Keratinocyte (primary cell): ENCODE results near the gene ZNF343. TPM values are rescaled to one million over a fixed set of nuclear protein-coding genes. Genes with fewer than 3 reads are reported as not detected.
"Not testable (repeated sequence)": the region's sequence is repeated elsewhere in the genome, so short reads cannot be mapped to it uniquely, and the experiment has no call there.

Experiments
- DNase-seq: peaks from one replicate; pipeline ENCODE4 v3.0.0-alpha.2; 2011; ENCODE audit warnings: low read depth, missing footprints, low spot score
- FAIRE-seq: peaks from 2 replicates; lab custom pipeline; 2011; peaks lifted over from hg19 to GRCh38; lab: Jason Lieb, UNC
- H2AFZ ChIP-seq: 2 replicates; pipeline ENCODE4 v1.6.0; 2012; ENCODE audit warnings: low read length, control low read depth, inconsistent platforms; ENCODE audit not compliant: control insufficient read depth
- H3K27ac ChIP-seq: 2 replicates; pipeline ENCODE4 v1.5.1; 2011; ENCODE audit warnings: low read length; ENCODE audit not compliant: control insufficient read depth, insufficient read depth
- H3K27me3 ChIP-seq: 3 replicates; pipeline ENCODE4 v1.6.0; 2011; ENCODE audit warnings: low read length; ENCODE audit not compliant: control insufficient read depth, insufficient read depth; ENCODE audit errors: extremely low read depth
- H3K36me3 ChIP-seq, 2 experiments: 2 replicates in 1 of 2; 3 replicates in 1 of 2; pipeline ENCODE4 v1.5.1; 2011; ENCODE audit warnings: low read length in 2 of 2, mild to moderate bottlenecking in 1 of 2; ENCODE audit not compliant: control insufficient read depth in 2 of 2, insufficient read depth in 2 of 2; ENCODE audit errors: extremely low read depth in 1 of 2
- H3K4me1 ChIP-seq: 3 replicates; pipeline ENCODE4 v1.5.1; 2011; ENCODE audit warnings: low read length; ENCODE audit not compliant: control insufficient read depth, insufficient read depth; ENCODE audit errors: extremely low read depth
- H3K4me2 ChIP-seq: 3 replicates; pipeline ENCODE4 v1.6.0; 2011; ENCODE audit warnings: low read depth, low read length; ENCODE audit not compliant: control insufficient read depth, insufficient read depth; ENCODE audit errors: extremely low read depth
- H3K4me3 ChIP-seq, 3 experiments: fragments of 200-600 bp in 1 of 3; sonication (generic) in 1 of 3; 2 replicates in 2 of 3; 3 replicates in 1 of 3; pipeline ENCODE4 v1.5.1; 2011 to 2016; ENCODE audit warnings: low read length in 3 of 3, mild to moderate bottlenecking in 3 of 3, control low read depth in 2 of 3, inconsistent platforms in 1 of 3, low read depth in 1 of 3, mixed read lengths in 1 of 3, mixed run types in 1 of 3, moderate library complexity in 1 of 3; ENCODE audit not compliant: control insufficient read depth in 2 of 3, insufficient read depth in 2 of 3; ENCODE audit errors: extremely low read depth in 1 of 3
- H3K79me2 ChIP-seq: 2 replicates; pipeline ENCODE4 v1.6.0; 2012; ENCODE audit warnings: low read length; ENCODE audit not compliant: control insufficient read depth, insufficient read depth
- H3K9ac ChIP-seq: 3 replicates; pipeline ENCODE4 v1.6.0; 2011; ENCODE audit warnings: low read length; ENCODE audit not compliant: control insufficient read depth, insufficient read depth; ENCODE audit errors: extremely low read depth
- H3K9me1 ChIP-seq: 3 replicates; pipeline ENCODE4 v1.6.0; 2011; ENCODE audit warnings: low read length; ENCODE audit not compliant: control insufficient read depth, insufficient read depth; ENCODE audit errors: extremely low read depth
- H3K9me3 ChIP-seq: 2 replicates; pipeline ENCODE4 v1.5.1; 2012; ENCODE audit warnings: low read depth, low read length; ENCODE audit not compliant: control insufficient read depth
- H4K20me1 ChIP-seq: 3 replicates; pipeline ENCODE4 v1.6.0; 2011; ENCODE audit warnings: low read length; ENCODE audit not compliant: control insufficient read depth, insufficient read depth; ENCODE audit errors: extremely low read depth
- CTCF ChIP-seq, 3 experiments: IDR thresholded peaks in 1 of 3; conservative IDR thresholded peaks in 1 of 3; optimal IDR thresholded peaks in 1 of 3; 2 replicates in 2 of 3; 3 replicates in 1 of 3; pipeline versions ENCODE3 to v1.5.1; 2011; ENCODE audit warnings: low read length in 3 of 3, mild to moderate bottlenecking in 3 of 3, moderate library complexity in 2 of 3, control low read depth in 1 of 3, inconsistent platforms in 1 of 3; ENCODE audit not compliant: insufficient read depth in 2 of 3; ENCODE audit errors: extremely low read depth in 1 of 3
- EZH2 ChIP-seq: IDR thresholded peaks from one replicate; pipeline ENCODE4 v1.6.1; 2012; ENCODE audit warnings: inconsistent platforms, mild to moderate bottlenecking, low read length, moderate library complexity
- dilution Hi-C: fragments of 300-500 bp; cut with MboI; formaldehyde crosslinking; loops from one replicate; pipeline ENCODE4 v1.7.0; 2020; ENCODE audit warnings: low sequenced_read_pairs; ENCODE audit not compliant: extremely low pct_ligation_motif_present
- polyA plus RNA-seq, 5 experiments: library from polyadenylated mRNA; depleted of rRNA in 3 of 5; stranded (reverse) in 3 of 5; stranded (forward) in 1 of 5; unstranded in 1 of 5; fragments of >200 nt; gene quantifications; 1 replicate in 1 of 5; 2 replicates in 3 of 5; 3 replicates in 1 of 5; pipeline versions ENCODE4 v1.2.1 to v1.2.3, GENCODE V29; 2011 to 2012; ENCODE audit warnings: missing spikeins in 2 of 5, low read depth in 1 of 5, low replicate concordance in 1 of 5

The ZNF343 gene
- polyA plus RNA-seq, 1 donor (not counting 4 experiments of a cell fraction or from before 2014, with no cell fraction given), result 11.7 TPM

- Histone ChIP-seq H3K4me3 (no peak overlapping the region), H3K27me3 (peaks cover 28% of the 10 kb centered on the region), H3K9ac (no peak overlapping the region), H3K4me2 (no peak overlapping the region), H3K4me1 (no peaks in the 10 kb centered on the region), H2AFZ (no peak overlapping the region), H4K20me1 (no peaks in the 10 kb centered on the region), H3K79me2 (no peaks in the 10 kb centered on the region), H3K36me3 (no peaks in the 10 kb centered on the region), H3K9me3 (no peaks in the 10 kb centered on the region), H3K27ac (no peak overlapping the region), H3K9me1 (no peaks in the 10 kb centered on the region)
- TF ChIP-seq EZH2 (no peak), CTCF (optimal IDR thresholded peaks at IDR 0.05 in 1 of 3, IDR thresholded peaks at IDR 0.05 in 1 of 3, conservative IDR thresholded peaks at IDR 0.05 in 1 of 3; ENCODE audit: extremely low read depth in 1 of 3, insufficient read depth in 2 of 3, low read length in 3 of 3) (no peak)
- dilution Hi-C loops, result no loop called here
- FAIRE-seq, result no peak
- DNase-seq, result no peak
Measured at GRCh38 chr20:2528671-2529271, 20.1 kb upstream of the ZNF343 start.

GRCh38 chr20:2527762-2528161, 19.0 kb upstream of the ZNF343 start:
- Histone ChIP-seq H2AFZ (no peak overlapping the region), H3K9me3 (no peaks in the 10 kb centered on the region), H3K27me3 (peaks cover 18% of the 10 kb centered on the region), H3K4me2 (no peak overlapping the region), H4K20me1 (no peaks in the 10 kb centered on the region), H3K4me3 (no peak overlapping the region), H3K4me1 (no peaks in the 10 kb centered on the region), H3K79me2 (no peaks in the 10 kb centered on the region), H3K9ac (no peak overlapping the region), H3K36me3 (no peaks in the 10 kb centered on the region), H3K9me1 (no peaks in the 10 kb centered on the region), H3K27ac (no peak overlapping the region)
- dilution Hi-C loops, result no loop called here
- TF ChIP-seq EZH2 (no peak), CTCF (optimal IDR thresholded peaks at IDR 0.05 in 1 of 3, IDR thresholded peaks at IDR 0.05 in 1 of 3, conservative IDR thresholded peaks at IDR 0.05 in 1 of 3; ENCODE audit: extremely low read depth in 1 of 3, insufficient read depth in 2 of 3, low read length in 3 of 3) (no peak)
- FAIRE-seq (no peak), DNase-seq (no peak)

GRCh38 chr20:2526218-2526583, 17.5 kb upstream of the ZNF343 start:
- H3K4me1 ChIP-seq, H4K20me1 ChIP-seq, H3K9ac ChIP-seq, H3K79me2 ChIP-seq, H3K4me3 ChIP-seq, DNase-seq, H3K27ac ChIP-seq, H3K9me1 ChIP-seq, H3K36me3 ChIP-seq, FAIRE-seq, H3K9me3 ChIP-seq, dilution Hi-C loops, H3K4me2 ChIP-seq, H2AFZ ChIP-seq: not testable (repeated sequence)
- peaks cover 15% of the 10 kb centered on the region for H3K27me3 ChIP-seq
